HuH-7.5 (cell line): ENCODE data around the gene CYP11A1.
A peak's percentile ranks its signal among the peaks of the same experiment; 100 is the strongest.
"Not testable (repeated sequence)": the region's sequence is repeated elsewhere in the genome, so short reads cannot be mapped to it uniquely, and the experiment has no call there.

ENCODE experiments used
- DNase-seq: peaks from one replicate; pipeline ENCODE4 v3.0.0; 2011; ENCODE audit warnings: low spot score

The CYP11A1 gene

GRCh38 chr15:74400915-74401757 lies 33.7 kb upstream of the CYP11A1 start:
- no peak for DNase-seq

GRCh38 chr15:74400313-74400860 lies 32.9 kb upstream of the CYP11A1 start:
- no peak for DNase-seq

GRCh38 chr15:74399511-74400312 lies 32.3 kb upstream of the CYP11A1 start:
- DNase-seq, result no peak

GRCh38 chr15:74399100-74399499 lies 31.7 kb upstream of the CYP11A1 start:
- no peak for DNase-seq

GRCh38 chr15:74398183-74398582 lies 30.7 kb upstream of the CYP11A1 start:
- no peak for DNase-seq

- no peak for DNase-seq
Measured at GRCh38 chr15:74397239-74398068, 30.0 kb upstream of the CYP11A1 start.

GRCh38 chr15:74396445-74397238 lies 29.2 kb upstream of the CYP11A1 start:
- DNase-seq, result peak; percentile 74

GRCh38 chr15:74396146-74396438 lies 28.6 kb upstream of the CYP11A1 start:
- DNase-seq, result no peak

- DNase-seq, result no peak
Measured at GRCh38 chr15:74395319-74396145, 28.1 kb upstream of the CYP11A1 start.

GRCh38 chr15:74394090-74394846 lies 26.8 kb upstream of the CYP11A1 start:
- DNase-seq, result no peak

- DNase-seq, result no peak
Measured at GRCh38 chr15:74393423-74393822, 26.0 kb upstream of the CYP11A1 start.

- no peak for DNase-seq
Measured at GRCh38 chr15:74392902-74393301, 25.5 kb upstream of the CYP11A1 start.

GRCh38 chr15:74392451-74392830 lies 25.0 kb upstream of the CYP11A1 start:
- no peak for DNase-seq

GRCh38 chr15:74391582-74392450 lies 24.4 kb upstream of the CYP11A1 start:
- no peak for DNase-seq

- DNase-seq, result no peak
Measured at GRCh38 chr15:74390647-74391288, 23.3 kb upstream of the CYP11A1 start.

- not testable (repeated sequence) for DNase-seq
Measured at GRCh38 chr15:74390049-74390646, 22.7 kb upstream of the CYP11A1 start.

GRCh38 chr15:74389241-74390048 lies 22.0 kb upstream of the CYP11A1 start:
- DNase-seq, result no peak
